ENCODE data around the gene ATE1.

The ATE1 gene

DNA sequence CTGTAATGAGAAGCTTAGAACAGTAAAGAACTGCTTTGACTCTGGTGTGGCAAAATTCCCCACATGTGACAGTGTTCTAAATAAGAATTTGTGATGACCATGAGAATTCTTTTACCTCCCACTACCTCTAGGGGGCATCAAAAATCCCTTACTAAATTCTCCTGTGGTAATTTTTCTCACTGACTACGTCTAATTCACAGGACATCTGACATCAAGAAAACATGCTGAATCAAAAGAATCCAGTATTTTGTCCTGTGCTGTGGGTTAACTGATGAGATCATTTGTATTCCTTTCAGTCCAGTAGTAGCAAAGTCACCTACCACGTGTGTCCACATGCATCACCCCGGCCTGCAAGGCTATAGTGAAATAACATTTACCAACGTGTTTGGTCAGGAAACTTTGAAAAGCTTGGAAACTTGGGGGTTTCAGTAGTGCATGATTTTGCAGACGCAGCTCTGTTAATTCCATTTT is 103.8 kb downstream of the ATE1 start:
- no peak overlapping the region for H3K4me3 ChIP-seq (ENCODE audit: low read depth in 1 of 2, low read length in 2 of 2)
- H3K27ac ChIP-seq (ENCODE audit: low read depth, low read length), result no peak overlapping the region
- H3K27me3 ChIP-seq (ENCODE audit: control insufficient read depth in 1 of 2, insufficient read depth in 2 of 2, low read length in 2 of 2), result no peaks in the 10 kb centered on the region
- H3K9ac ChIP-seq (ENCODE audit: low read depth in 1 of 2, low read length in 2 of 2), result no peak overlapping the region
- no peaks in the 10 kb centered on the region for H3K9me3 ChIP-seq (ENCODE audit: control insufficient read depth in 1 of 2, low read length in 2 of 2)
- H3K36me3 ChIP-seq (ENCODE audit: control insufficient read depth in 1 of 2, insufficient read depth in 2 of 2, low read length in 2 of 2), result peaks cover 12% of the 10 kb centered on the region in 2 donors
- H3K4me1 ChIP-seq (ENCODE audit: control insufficient read depth in 1 of 2, insufficient read depth in 2 of 2, low read length in 2 of 2), result no peaks in the 10 kb centered on the region

DNA sequence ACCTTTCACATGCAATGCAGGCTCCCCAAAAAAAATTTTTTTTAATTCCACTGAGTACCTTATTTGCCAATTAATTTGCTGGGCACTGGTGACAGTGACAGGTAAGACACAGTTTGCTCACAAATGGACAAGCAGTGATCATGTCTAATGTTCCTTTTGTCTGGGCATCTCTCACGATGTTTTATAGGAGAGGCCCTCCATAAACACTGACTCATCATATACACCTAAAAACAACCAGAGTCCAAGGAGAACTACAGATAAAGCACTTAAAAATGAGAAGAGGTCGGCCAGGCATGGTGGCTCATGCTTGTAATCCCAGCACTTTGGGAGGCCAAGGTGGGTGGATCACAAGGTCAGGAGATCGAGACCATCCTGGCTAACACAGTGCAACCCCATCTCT is 105.1 kb downstream of the ATE1 start:
- no peak overlapping the region for H3K9ac ChIP-seq (ENCODE audit: low read depth in 1 of 2, low read length in 2 of 2)
- no peak overlapping the region for H3K27ac ChIP-seq (ENCODE audit: low read depth, low read length)
- H3K9me3 ChIP-seq (ENCODE audit: control insufficient read depth in 1 of 2, low read length in 2 of 2), result no peaks in the 10 kb centered on the region
- no peaks in the 10 kb centered on the region for H3K4me1 ChIP-seq (ENCODE audit: control insufficient read depth in 1 of 2, insufficient read depth in 2 of 2, low read length in 2 of 2)
- peaks cover 0 to 6% of the 10 kb centered on the region in 2 donors for H3K36me3 ChIP-seq (ENCODE audit: control insufficient read depth in 1 of 2, insufficient read depth in 2 of 2, low read length in 2 of 2)
- H3K27me3 ChIP-seq (ENCODE audit: control insufficient read depth in 1 of 2, insufficient read depth in 2 of 2, low read length in 2 of 2), result no peaks in the 10 kb centered on the region
- no peak overlapping the region for H3K4me3 ChIP-seq (ENCODE audit: low read depth in 1 of 2, low read length in 2 of 2)

DNA sequence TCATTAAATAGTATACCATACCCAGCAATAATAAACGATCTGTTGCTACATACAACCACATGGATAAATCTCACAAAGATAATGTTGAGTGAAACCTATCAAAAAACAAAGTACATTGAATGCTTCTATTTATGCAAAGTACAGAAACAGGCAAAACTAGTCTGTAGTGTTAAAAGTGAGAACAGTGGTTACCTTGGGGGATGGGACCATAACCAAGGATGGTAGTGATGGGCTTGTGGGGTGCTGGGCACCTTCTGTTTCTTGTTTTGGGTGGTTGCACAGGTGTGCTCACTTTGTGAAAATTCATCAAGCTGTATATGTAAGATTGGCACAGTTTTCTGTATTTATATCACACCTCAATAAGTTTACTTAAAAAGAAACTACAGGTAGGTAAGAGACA is 105.7 kb downstream of the ATE1 start:
- H3K9ac ChIP-seq (ENCODE audit: low read depth in 1 of 2, low read length in 2 of 2), result no peak overlapping the region
- no peaks in the 10 kb centered on the region for H3K4me1 ChIP-seq (ENCODE audit: control insufficient read depth in 1 of 2, insufficient read depth in 2 of 2, low read length in 2 of 2)
- H3K36me3 ChIP-seq (ENCODE audit: control insufficient read depth in 1 of 2, insufficient read depth in 2 of 2, low read length in 2 of 2), result peaks cover 0 to 3% of the 10 kb centered on the region in 2 donors
- H3K27me3 ChIP-seq (ENCODE audit: control insufficient read depth in 1 of 2, insufficient read depth in 2 of 2, low read length in 2 of 2), result no peaks in the 10 kb centered on the region
- no peak overlapping the region for H3K27ac ChIP-seq (ENCODE audit: low read depth, low read length)
- H3K9me3 ChIP-seq (ENCODE audit: control insufficient read depth in 1 of 2, low read length in 2 of 2), result no peaks in the 10 kb centered on the region
- no peak overlapping the region for H3K4me3 ChIP-seq (ENCODE audit: low read depth in 1 of 2, low read length in 2 of 2)

DNA sequence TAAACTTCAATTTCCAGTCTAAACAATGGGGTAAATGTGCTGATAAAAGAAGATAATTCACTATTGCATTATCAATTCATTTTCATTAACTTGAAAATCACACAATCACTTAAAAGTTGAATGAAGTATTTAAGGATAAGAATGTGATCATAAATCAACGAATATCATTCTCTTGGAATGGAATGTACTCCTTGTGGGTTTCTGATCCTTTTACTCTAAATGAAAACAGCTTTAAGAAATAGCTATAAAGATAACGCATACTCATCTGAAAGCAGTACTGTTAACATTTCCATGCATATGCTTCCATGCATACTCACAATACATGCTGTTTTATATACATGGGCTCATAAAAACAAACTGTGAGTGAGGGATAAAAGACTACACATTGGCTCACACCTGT is 108.8 kb downstream of the ATE1 start:
- no peaks in the 10 kb centered on the region for H3K4me1 ChIP-seq (ENCODE audit: control insufficient read depth in 1 of 2, insufficient read depth in 2 of 2, low read length in 2 of 2)
- H3K9ac ChIP-seq (ENCODE audit: low read depth in 1 of 2, low read length in 2 of 2), result no peak overlapping the region
- H3K9me3 ChIP-seq (ENCODE audit: control insufficient read depth in 1 of 2, low read length in 2 of 2), result no peaks in the 10 kb centered on the region
- H3K4me3 ChIP-seq (ENCODE audit: low read depth in 1 of 2, low read length in 2 of 2), result no peak overlapping the region
- no peak overlapping the region for H3K27ac ChIP-seq (ENCODE audit: low read depth, low read length)
- H3K27me3 ChIP-seq (ENCODE audit: control insufficient read depth in 1 of 2, insufficient read depth in 2 of 2, low read length in 2 of 2), result no peaks in the 10 kb centered on the region
- H3K36me3 ChIP-seq (ENCODE audit: control insufficient read depth in 1 of 2, insufficient read depth in 2 of 2, low read length in 2 of 2), result peaks cover 2 to 3% of the 10 kb centered on the region in 2 donors

DNA sequence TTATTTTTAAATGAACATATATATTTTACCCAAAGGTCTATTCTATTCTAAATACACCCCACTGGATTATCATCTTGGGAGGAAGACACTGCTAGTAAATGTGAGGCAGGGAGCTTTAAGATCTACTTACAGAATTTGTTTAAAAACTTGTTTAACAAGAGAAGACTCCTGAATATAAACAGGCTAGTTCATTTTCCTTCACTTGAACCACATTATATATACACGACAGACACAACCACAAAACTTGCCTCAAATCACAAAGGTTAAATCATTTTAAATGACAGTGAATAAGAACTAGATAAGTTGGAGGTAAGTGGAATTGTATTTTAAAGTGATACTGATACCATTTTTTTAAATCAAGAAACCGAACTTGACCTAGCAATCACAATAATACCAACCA is 109.2 kb downstream of the ATE1 start:
- no peak overlapping the region for H3K4me3 ChIP-seq (ENCODE audit: low read depth in 1 of 2, low read length in 2 of 2)
- peaks cover 2 to 3% of the 10 kb centered on the region in 2 donors for H3K36me3 ChIP-seq (ENCODE audit: control insufficient read depth in 1 of 2, insufficient read depth in 2 of 2, low read length in 2 of 2)
- no peak overlapping the region for H3K9ac ChIP-seq (ENCODE audit: low read depth in 1 of 2, low read length in 2 of 2)
- H3K27me3 ChIP-seq (ENCODE audit: control insufficient read depth in 1 of 2, insufficient read depth in 2 of 2, low read length in 2 of 2), result no peaks in the 10 kb centered on the region
- no peak overlapping the region for H3K27ac ChIP-seq (ENCODE audit: low read depth, low read length)
- H3K9me3 ChIP-seq (ENCODE audit: control insufficient read depth in 1 of 2, low read length in 2 of 2), result no peaks in the 10 kb centered on the region
- H3K4me1 ChIP-seq (ENCODE audit: control insufficient read depth in 1 of 2, insufficient read depth in 2 of 2, low read length in 2 of 2), result no peaks in the 10 kb centered on the region

DNA sequence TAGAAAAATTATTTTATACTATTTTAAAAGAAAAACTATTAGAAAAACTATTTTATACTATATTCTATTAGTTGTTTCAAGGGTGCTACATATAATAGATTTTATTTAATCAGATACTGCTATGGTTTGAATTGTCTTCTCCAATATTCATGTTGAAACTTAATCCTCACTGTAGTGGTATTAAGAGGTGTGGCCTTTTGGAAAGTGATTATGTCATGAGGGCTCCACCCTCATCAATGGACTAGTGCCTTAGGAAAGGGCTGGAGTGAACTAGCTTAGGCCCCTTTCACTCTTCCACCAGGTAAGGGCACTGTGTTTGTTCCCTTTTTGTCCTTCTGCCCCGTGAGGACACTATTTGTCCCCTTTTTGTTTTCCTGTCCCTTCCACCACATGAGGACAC is 111.6 kb downstream of the ATE1 start:
- Histone ChIP-seq H3K9ac (ENCODE audit: low read depth in 1 of 2, low read length in 2 of 2) (no peak overlapping the region), H3K9me3 (ENCODE audit: control insufficient read depth in 1 of 2, low read length in 2 of 2) (no peaks in the 10 kb centered on the region), H3K36me3 (ENCODE audit: control insufficient read depth in 1 of 2, insufficient read depth in 2 of 2, low read length in 2 of 2) (peaks cover 0 to 2% of the 10 kb centered on the region in 2 donors), H3K4me1 (ENCODE audit: control insufficient read depth in 1 of 2, insufficient read depth in 2 of 2, low read length in 2 of 2) (no peaks in the 10 kb centered on the region), H3K27ac (ENCODE audit: low read depth, low read length) (no peak overlapping the region), H3K4me3 (ENCODE audit: low read depth in 1 of 2, low read length in 2 of 2) (no peak overlapping the region), H3K27me3 (ENCODE audit: control insufficient read depth in 1 of 2, insufficient read depth in 2 of 2, low read length in 2 of 2) (no peaks in the 10 kb centered on the region)

DNA sequence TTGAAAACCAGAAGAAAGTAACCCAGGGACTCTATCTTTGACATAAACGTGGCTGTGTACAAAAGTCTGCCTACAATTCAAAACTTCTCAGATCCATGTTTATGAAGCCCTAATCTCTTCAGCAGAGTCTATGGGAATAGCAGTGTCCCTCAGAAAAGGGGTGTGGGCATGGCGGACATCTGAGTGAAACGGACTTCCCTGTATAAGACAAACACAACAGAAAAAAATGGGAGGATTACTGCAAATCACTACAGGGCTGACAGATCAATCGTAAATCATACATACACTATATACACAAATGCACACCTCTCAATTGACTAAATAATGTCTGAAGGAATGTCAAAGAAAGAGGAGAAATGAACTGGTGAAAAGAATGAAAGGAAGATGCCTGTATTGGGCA is 114.0 kb downstream of the ATE1 start:
- Histone ChIP-seq H3K9ac (ENCODE audit: low read depth in 1 of 2, low read length in 2 of 2) (no peak overlapping the region), H3K4me1 (ENCODE audit: control insufficient read depth in 1 of 2, insufficient read depth in 2 of 2, low read length in 2 of 2) (no peaks in the 10 kb centered on the region), H3K27me3 (ENCODE audit: control insufficient read depth in 1 of 2, insufficient read depth in 2 of 2, low read length in 2 of 2) (no peaks in the 10 kb centered on the region), H3K9me3 (ENCODE audit: control insufficient read depth in 1 of 2, low read length in 2 of 2) (no peaks in the 10 kb centered on the region), H3K36me3 (ENCODE audit: control insufficient read depth in 1 of 2, insufficient read depth in 2 of 2, low read length in 2 of 2) (peaks cover 0 to 2% of the 10 kb centered on the region in 2 donors), H3K4me3 (ENCODE audit: low read depth in 1 of 2, low read length in 2 of 2) (no peak overlapping the region), H3K27ac (ENCODE audit: low read depth, low read length) (no peak overlapping the region)

DNA sequence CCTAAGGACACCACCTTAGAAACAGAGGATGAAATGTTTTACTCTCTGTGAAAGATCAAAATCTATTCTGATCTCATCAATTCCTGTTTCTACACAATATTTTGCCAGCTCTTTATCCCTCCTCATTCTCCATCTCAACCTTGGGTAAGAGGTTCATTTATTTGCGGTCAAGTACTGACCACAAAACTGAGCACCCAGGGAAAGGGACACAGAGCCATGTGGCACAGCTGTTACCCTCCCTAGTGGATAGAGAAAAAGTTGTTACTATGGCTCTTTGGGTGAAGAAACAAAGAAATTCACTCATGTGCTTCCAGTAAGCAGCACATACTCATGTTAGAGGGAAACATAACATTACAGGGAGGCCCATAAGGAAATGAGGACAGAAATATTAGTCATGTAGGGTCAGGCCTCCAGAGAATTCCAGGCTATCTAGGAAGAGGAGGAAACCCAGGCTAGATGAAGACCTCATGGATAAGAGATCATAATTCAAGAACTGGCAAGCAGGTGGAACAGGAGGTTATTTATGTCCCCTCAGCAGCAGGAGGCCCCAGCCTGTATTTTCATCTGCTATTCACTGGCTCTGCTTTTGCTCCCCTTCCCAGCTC is 114.5 kb downstream of the ATE1 start:
- H3K9me3 ChIP-seq (ENCODE audit: control insufficient read depth in 1 of 2, low read length in 2 of 2), result no peaks in the 10 kb centered on the region
- no peaks in the 10 kb centered on the region for H3K27me3 ChIP-seq (ENCODE audit: control insufficient read depth in 1 of 2, insufficient read depth in 2 of 2, low read length in 2 of 2)
- no peak overlapping the region for H3K27ac ChIP-seq (ENCODE audit: low read depth, low read length)
- H3K4me1 ChIP-seq (ENCODE audit: control insufficient read depth in 1 of 2, insufficient read depth in 2 of 2, low read length in 2 of 2), result no peaks in the 10 kb centered on the region
- no peak overlapping the region for H3K4me3 ChIP-seq (ENCODE audit: low read depth in 1 of 2, low read length in 2 of 2)
- no peak overlapping the region for H3K9ac ChIP-seq (ENCODE audit: low read depth in 1 of 2, low read length in 2 of 2)
- H3K36me3 ChIP-seq (ENCODE audit: control insufficient read depth in 1 of 2, insufficient read depth in 2 of 2, low read length in 2 of 2), result peaks cover 0 to 2% of the 10 kb centered on the region in 2 donors

DNA sequence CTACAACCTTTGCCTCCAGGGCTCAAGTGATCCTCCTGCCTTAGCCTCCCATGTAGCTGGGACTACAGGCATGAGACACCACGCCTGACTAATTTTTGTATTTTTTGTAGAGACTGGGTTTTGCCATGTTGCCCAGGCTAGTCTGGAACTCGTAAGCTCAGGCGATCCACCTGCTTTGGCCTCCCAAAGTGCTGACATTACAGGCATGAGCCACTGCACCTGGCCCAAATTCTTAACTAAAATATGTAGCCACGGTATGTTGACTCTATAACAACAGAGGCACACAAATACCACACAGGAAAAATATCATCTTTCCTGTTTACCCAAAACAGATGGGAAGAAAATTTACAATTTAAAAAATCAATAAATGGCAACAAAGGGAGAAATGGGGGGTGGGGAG is 115.8 kb downstream of the ATE1 start:
- Histone ChIP-seq H3K27me3 (ENCODE audit: control insufficient read depth in 1 of 2, insufficient read depth in 2 of 2, low read length in 2 of 2) (no peaks in the 10 kb centered on the region), H3K27ac (ENCODE audit: low read depth, low read length) (no peak overlapping the region), H3K4me3 (ENCODE audit: low read depth in 1 of 2, low read length in 2 of 2) (no peak overlapping the region), H3K9ac (ENCODE audit: low read depth in 1 of 2, low read length in 2 of 2) (no peak overlapping the region), H3K9me3 (ENCODE audit: control insufficient read depth in 1 of 2, low read length in 2 of 2) (no peaks in the 10 kb centered on the region), H3K4me1 (ENCODE audit: control insufficient read depth in 1 of 2, insufficient read depth in 2 of 2, low read length in 2 of 2) (no peaks in the 10 kb centered on the region), H3K36me3 (ENCODE audit: control insufficient read depth in 1 of 2, insufficient read depth in 2 of 2, low read length in 2 of 2) (peaks cover 0 to 2% of the 10 kb centered on the region in 2 donors)

DNA sequence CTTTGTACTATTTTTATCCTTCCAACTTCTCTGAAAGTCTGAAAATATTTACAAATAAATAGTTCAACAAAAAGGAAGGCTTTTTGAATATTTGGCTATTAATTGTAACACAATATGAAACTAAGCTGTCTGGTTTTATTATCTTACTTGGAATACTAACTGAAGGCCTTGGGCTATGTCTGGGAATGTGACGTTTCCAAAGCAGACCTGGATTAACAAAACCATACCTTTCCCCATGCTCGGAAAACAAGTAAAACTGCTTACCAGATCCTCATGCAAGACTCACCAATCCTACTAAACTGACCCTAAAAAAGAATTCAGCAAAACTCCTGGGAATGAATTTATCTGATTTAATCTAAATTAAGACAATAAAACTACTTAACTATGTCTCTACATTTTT is 116.4 kb downstream of the ATE1 start:
- Histone ChIP-seq H3K4me1 (ENCODE audit: control insufficient read depth in 1 of 2, insufficient read depth in 2 of 2, low read length in 2 of 2) (no peaks in the 10 kb centered on the region), H3K27me3 (ENCODE audit: control insufficient read depth in 1 of 2, insufficient read depth in 2 of 2, low read length in 2 of 2) (no peaks in the 10 kb centered on the region), H3K9me3 (ENCODE audit: control insufficient read depth in 1 of 2, low read length in 2 of 2) (no peaks in the 10 kb centered on the region), H3K27ac (ENCODE audit: low read depth, low read length) (no peak overlapping the region), H3K4me3 (ENCODE audit: low read depth in 1 of 2, low read length in 2 of 2) (no peak overlapping the region), H3K9ac (ENCODE audit: low read depth in 1 of 2, low read length in 2 of 2) (no peak overlapping the region), H3K36me3 (ENCODE audit: control insufficient read depth in 1 of 2, insufficient read depth in 2 of 2, low read length in 2 of 2) (peaks cover 0 to 2% of the 10 kb centered on the region in 2 donors)

DNA sequence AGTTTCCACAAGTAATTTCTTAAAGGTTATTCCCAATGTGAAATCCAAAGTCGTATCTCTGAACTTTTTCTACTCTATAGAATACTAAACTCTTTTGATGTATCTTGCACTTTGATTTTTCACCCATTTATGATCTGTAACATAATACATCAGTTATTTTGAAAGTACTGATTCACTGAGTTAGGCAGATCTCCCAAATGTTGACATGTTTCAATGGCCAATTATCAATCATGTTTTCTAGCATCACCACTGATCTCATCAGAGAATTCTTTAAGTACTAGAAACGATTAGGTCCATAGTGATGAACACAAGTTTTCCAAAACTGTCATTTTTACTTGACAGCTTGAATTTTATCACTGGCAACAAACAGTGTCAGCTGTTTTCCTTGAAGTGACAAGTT is 119.0 kb downstream of the ATE1 start:
- Histone ChIP-seq H3K27me3 (ENCODE audit: control insufficient read depth in 1 of 2, insufficient read depth in 2 of 2, low read length in 2 of 2) (no peaks in the 10 kb centered on the region), H3K36me3 (ENCODE audit: control insufficient read depth in 1 of 2, insufficient read depth in 2 of 2, low read length in 2 of 2) (peaks cover 0 to 1% of the 10 kb centered on the region in 2 donors), H3K27ac (ENCODE audit: low read depth, low read length) (no peak overlapping the region), H3K9ac (ENCODE audit: low read depth in 1 of 2, low read length in 2 of 2) (no peak overlapping the region), H3K4me3 (ENCODE audit: low read depth in 1 of 2, low read length in 2 of 2) (no peak overlapping the region), H3K4me1 (ENCODE audit: control insufficient read depth in 1 of 2, insufficient read depth in 2 of 2, low read length in 2 of 2) (no peaks in the 10 kb centered on the region), H3K9me3 (ENCODE audit: control insufficient read depth in 1 of 2, low read length in 2 of 2) (no peaks in the 10 kb centered on the region)

All from duodenal mucosa (tissue), 2 donors.